ENCODE measurements around the gene ESPNL.

The ESPNL gene

GRCh38 chr2:238132463-238133450, 32.6 kb downstream of the ESPNL start:
- DNase-seq = no peak
- TF ChIP-seq CTCF (IDR thresholded peaks at IDR 0.05) = no peak
- H3K9me3 Mint-ChIP-seq = no peaks in the 10 kb centered on the region
- H3K4me3 Mint-ChIP-seq = no peak overlapping the region
- peaks cover 29% of the 10 kb centered on the region for H3K4me1 Mint-ChIP-seq
- H3K36me3 Mint-ChIP-seq (ENCODE audit: low read depth) = no peaks in the 10 kb centered on the region
- H3K27ac Mint-ChIP-seq = no peak overlapping the region
- peaks cover 4% of the 10 kb centered on the region for H3K27me3 Mint-ChIP-seq (ENCODE audit: low read depth, poor library complexity)

- no peaks in the 10 kb centered on the region for H3K36me3 Mint-ChIP-seq (ENCODE audit: low read depth)
- no peak overlapping the region for H3K4me3 Mint-ChIP-seq
- H3K4me1 Mint-ChIP-seq = peaks cover 34% of the 10 kb centered on the region
- no peaks in the 10 kb centered on the region for H3K9me3 Mint-ChIP-seq
- peak overlapping the region; percentile 70 for H3K27ac Mint-ChIP-seq
- no peak for TF ChIP-seq CTCF (IDR thresholded peaks at IDR 0.05)
- DNase-seq = no peak
- peaks cover 4% of the 10 kb centered on the region for H3K27me3 Mint-ChIP-seq (ENCODE audit: low read depth, poor library complexity)
These were observed 33.6 kb downstream of the ESPNL start for GRCh38 chr2:238133499-238134392.

GRCh38 chr2:238134393-238134785, 34.2 kb downstream of the ESPNL start:
- Mint-ChIP-seq H3K9me3 (no peaks in the 10 kb centered on the region), H3K4me3 (no peak overlapping the region), H3K4me1 (peaks cover 34% of the 10 kb centered on the region), H3K27ac (no peak overlapping the region), H3K27me3 (ENCODE audit: low read depth, poor library complexity) (peaks cover 4% of the 10 kb centered on the region), H3K36me3 (ENCODE audit: low read depth) (no peaks in the 10 kb centered on the region)
- TF ChIP-seq CTCF (IDR thresholded peaks at IDR 0.05) = no peak
- no peak for DNase-seq

- H3K9me3 Mint-ChIP-seq = no peaks in the 10 kb centered on the region
- no peak overlapping the region for H3K27ac Mint-ChIP-seq
- no peak for TF ChIP-seq CTCF (IDR thresholded peaks at IDR 0.05)
- H3K36me3 Mint-ChIP-seq (ENCODE audit: low read depth) = no peaks in the 10 kb centered on the region
- no peak for DNase-seq
- peaks cover 4% of the 10 kb centered on the region for H3K27me3 Mint-ChIP-seq (ENCODE audit: low read depth, poor library complexity)
- no peak overlapping the region for H3K4me3 Mint-ChIP-seq
- H3K4me1 Mint-ChIP-seq = peaks cover 38% of the 10 kb centered on the region
These were observed 35.5 kb downstream of the ESPNL start for GRCh38 chr2:238135601-238136150.

GRCh38 chr2:238136820-238137537, 36.8 kb downstream of the ESPNL start:
- TF ChIP-seq CTCF (IDR thresholded peaks at IDR 0.05) = no peak
- H3K27me3 Mint-ChIP-seq (ENCODE audit: low read depth, poor library complexity) = peaks cover 4% of the 10 kb centered on the region
- no peaks in the 10 kb centered on the region for H3K9me3 Mint-ChIP-seq
- DNase-seq = no peak
- H3K27ac Mint-ChIP-seq = no peak overlapping the region
- no peak overlapping the region for H3K4me3 Mint-ChIP-seq
- peaks cover 44% of the 10 kb centered on the region for H3K4me1 Mint-ChIP-seq
- H3K36me3 Mint-ChIP-seq (ENCODE audit: low read depth) = no peaks in the 10 kb centered on the region

All from nephron progenitor cell (in vitro differentiated cells).